Glomerular endothelial cell (primary cell): ENCODE results near the gene LMNTD2. TPM values are rescaled to one million over a fixed set of nuclear protein-coding genes. Genes with fewer than 3 reads are reported as not detected.

Source experiments
- DNase-seq: peaks from one replicate; pipeline ENCODE4 v3.0.0-alpha.2; 2011; ENCODE audit warnings: low read depth, low spot score; ENCODE audit errors: extremely low read depth
- total RNA-seq: library from RNA; depleted of rRNA; stranded (reverse); fragments of >200 nt; gene quantifications from 2 replicates; pipeline ENCODE4 v1.2.3, GENCODE V29; 2015

LMNTD2 gene
- total RNA-seq, 1 donor from 2014 or later: 3.3 TPM

DNA sequence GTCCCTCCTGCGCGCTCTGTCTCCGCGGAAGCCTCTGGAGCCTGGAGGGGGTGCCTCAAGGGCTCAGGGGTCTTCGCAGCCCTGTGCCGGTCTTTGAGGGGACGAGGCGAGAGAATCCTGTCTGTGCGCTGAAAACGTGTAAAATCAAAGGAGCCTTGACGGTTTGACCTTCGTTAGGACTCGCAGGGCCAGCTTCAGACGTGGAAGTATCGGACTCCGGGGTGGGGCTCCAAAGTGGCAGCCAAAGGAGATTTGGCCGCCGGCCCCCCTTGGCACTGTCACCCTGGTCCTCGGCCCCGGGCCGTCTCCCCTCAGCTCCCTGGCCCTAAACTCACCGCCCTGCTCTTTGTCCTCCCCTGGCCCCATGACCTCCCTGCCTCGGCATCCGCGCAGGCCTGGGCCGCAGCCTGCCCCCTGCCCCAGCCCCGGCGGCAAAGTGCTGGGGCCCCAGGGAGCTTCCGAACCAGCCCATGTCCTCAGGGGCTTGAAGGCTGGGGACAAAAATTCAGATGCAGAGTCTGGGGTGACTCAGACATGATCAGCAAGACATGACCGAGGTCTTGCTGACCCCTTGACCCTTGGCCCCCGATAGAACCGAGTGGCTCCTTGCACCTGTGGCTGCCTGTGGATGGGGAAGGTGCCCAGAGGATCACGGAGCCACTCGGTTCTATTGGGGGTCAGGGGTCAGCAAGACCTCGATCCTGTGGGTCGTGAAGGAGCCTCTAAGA lies 8.8 kb upstream of the LMNTD2 start:
- no peak for DNase-seq

DNA sequence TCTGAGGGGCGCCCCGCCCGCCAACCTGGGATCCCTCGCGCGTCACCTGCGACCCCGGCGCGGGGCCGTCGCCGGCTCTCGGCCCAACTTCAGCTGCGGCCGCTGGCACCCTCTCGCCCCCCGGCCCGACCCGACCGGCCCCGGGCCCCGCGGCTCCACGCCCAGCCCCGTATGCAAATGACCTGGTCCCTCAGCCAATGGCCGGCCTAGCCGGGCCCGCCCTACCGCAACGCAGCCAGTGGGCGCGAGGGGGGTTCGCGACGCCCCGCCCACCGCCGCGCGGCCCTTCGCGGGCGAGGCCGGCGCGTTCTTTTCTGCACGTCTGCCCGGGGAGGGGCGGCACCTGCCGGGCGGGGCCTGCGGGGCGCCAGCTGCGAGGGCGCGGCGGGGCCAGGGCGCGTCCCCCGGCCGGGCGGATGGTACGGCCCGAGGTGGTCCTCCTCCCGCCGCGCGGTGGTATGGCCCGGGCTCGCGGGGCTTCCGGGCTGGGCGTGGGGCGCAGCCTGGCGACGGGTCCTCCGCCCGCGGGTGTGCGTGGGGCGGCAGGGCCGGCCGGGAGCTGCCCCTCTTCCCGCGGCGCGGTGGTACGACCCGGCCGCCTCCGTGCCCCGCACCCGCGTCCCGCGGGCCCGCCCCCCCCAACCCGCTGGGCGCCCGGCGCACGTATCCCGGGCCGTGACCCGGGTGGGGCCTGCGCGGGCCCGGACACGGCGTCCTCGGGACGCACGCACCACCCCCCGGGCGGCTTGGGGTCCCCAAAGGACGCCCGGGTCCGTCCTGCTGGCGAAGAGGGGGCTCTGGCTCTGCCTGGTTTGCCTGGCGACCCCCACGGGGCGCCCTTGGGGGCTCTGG lies 8.0 kb upstream of the LMNTD2 start:
- DNase-seq: no peak

DNA sequence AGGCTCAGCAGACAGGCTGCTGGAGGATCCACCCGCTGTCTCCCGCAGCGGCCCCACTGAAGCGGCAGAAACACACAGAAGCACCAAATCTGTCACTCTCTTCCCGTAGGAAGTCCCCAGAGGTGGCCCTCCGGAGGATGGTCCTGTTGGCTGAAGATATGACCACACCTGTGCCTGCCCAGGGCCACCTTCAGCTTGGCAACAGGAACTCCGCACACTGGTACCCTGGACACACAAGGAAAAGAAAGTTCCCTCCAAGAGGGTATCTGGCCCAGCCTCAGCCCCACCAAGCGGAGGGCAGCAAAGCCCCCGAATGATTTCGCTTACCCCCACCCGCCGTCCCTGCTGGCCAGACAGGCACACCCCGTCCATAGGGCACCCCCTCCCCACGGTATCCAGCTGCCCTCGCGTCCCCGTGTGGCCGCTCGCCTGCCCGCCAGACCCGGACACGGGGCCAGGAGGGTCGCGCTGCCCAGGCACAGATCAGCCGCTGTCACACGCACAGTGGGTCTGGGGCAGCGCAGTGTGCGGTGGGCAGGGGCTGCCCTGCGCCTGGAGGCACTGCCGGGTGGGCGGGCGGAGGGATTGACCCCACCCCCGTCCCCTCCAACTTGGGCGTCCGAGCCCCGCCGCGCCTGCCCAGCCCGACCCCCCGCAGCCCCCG lies 7.2 kb upstream of the LMNTD2 start:
- DNase-seq: no peak

DNA sequence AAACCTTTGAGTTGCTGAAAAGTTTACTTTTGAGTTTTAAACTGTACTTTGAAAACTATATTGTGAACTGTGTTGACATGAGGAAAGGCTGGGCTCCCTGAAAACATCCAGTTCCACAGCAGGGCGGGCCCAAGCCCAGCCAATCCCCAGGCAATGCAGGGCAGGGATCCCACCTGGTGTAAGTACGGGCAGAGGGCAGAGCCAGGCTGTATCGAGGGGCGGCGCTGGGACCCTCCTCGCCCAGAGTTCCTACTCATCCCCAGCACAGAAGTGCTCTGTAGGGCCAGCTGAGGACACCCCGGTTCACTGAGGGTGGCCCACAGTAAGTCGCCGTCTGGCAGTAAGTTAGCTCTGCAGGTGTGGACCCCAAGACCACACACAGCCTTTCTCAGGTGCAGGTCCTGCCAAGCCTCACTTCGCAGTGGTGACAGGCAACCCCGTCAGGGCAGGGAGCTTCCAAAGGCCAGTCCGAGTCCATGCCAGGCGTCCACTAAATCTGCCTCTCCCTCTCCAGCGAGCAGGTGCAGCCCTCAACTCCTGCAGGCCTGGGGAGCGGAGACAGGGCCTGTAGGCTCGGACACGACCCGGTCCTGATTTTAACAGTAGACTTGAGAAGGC lies 6.6 kb upstream of the LMNTD2 start:
- DNase-seq: no peak

DNA sequence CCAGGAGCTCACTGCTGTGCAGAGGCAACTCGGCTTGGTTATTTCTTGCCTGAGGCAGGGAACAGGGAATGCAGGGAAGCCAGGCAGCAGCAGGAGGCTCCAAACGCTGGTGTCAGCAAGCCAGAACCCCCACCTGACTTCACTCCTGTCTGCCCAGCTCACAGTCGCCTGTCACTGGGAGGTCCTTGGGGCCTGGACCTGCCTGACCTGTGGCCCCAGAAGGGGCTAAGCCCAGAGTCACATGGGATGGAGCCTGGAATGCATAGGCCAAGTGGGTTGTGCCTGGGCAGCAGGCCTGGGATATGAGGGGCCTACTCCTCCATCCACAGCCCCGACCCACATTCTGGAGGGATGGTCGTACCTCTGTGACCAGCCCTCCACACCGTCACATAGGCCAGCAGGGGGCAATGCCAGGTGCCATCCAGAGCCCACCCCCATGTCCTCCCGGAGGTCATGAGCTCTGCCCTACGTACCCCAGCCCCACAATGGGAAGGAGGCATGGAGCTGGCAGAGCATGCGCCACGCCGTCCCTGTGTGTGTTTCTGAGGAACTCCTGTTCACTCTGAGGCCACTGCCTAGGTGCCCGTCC lies 5.5 kb upstream of the LMNTD2 start:
- DNase-seq: no peak

DNA sequence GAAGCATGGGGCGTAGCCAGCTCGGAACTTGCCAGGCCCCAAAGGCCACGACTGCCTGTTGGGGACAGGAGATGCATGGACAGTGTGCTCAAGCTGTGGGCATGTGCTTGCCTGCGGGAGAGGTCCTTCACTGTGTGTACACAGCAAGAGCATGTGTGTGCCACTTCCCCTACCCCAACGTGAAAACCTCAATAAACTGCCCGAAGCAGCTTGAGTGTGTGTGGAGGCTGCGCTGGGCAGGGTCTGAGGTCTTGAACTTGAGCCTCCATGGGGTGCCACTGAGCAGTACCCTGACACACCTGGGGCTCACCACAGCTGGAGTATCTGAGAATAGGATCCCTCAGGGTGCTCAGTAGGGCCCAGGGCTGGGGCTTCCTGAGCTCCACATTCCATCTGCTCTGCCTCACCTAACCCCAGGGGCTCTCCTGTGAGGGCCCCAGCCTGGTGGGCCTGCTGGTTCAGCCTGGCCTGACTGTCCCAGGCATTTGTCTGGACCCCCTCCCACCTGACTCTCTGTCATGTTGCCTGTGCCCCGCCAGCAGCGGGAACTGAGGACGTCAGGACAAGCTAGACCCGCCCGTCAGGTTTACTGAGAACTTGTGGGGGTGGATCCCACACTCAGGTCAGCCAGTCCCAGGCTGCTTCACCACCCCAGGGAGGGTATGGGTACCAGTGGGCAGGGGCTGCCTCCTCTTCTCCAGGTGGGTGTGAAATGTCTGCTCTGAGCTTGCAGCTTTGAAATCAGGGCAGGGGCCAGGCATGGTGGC lies 3.5 kb upstream of the LMNTD2 start:
- no peak for DNase-seq

DNA sequence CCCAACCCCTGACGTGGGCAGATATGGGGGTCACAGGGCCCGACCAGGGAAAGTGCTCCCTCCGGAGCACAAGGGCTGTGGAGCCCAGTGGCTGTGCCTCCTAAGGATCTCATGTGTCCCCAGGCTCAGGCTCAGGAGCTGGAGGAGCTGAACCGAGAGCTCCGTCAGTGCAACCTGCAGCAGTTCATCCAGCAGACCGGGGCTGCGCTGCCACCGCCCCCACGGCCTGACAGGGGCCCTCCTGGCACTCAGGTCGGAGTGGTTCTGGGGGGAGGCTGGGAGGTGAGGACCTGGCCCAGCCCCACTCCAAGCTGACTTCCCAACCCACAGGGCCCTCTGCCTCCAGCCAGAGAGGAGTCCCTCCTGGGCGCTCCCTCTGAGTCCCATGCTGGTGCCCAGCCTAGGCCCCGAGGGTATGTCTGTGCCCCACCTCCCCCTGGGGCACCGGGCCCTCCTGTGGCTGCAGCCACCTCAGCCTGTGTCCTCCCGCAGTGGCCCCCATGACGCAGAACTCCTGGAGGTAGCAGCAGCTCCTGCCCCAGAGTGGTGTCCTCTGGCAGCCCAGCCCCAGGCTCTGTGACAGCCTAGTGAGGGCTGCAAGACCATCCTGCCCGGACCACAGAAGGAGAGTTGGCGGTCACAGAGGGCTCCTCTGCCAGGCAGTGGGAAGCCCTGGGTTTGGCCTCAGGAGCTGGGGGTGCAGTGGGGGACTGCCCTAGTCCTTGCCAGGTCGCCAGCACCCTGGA lies 2.7 kb upstream of the LMNTD2 start:
- no peak for DNase-seq

DNA sequence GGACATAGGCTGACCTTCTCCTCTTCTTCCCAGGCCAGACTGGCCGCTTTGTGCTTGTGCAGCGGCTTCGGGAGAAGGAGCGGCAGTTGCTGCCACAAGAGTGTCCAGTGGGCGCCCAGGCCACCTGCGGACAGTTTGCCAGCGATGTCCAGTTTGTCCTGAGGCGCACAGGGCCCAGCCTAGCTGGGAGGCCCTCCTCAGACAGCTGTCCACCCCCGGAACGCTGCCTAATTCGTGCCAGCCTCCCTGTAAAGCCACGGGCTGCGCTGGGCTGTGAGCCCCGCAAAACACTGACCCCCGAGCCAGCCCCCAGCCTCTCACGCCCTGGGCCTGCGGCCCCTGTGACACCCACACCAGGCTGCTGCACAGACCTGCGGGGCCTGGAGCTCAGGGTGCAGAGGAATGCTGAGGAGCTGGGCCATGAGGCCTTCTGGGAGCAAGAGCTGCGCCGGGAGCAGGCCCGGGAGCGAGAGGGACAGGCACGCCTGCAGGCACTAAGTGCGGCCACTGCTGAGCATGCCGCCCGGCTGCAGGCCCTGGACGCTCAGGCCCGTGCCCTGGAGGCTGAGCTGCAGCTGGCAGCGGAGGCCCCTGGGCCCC lies 1.6 kb upstream of the LMNTD2 start:
- no peak for DNase-seq

DNA sequence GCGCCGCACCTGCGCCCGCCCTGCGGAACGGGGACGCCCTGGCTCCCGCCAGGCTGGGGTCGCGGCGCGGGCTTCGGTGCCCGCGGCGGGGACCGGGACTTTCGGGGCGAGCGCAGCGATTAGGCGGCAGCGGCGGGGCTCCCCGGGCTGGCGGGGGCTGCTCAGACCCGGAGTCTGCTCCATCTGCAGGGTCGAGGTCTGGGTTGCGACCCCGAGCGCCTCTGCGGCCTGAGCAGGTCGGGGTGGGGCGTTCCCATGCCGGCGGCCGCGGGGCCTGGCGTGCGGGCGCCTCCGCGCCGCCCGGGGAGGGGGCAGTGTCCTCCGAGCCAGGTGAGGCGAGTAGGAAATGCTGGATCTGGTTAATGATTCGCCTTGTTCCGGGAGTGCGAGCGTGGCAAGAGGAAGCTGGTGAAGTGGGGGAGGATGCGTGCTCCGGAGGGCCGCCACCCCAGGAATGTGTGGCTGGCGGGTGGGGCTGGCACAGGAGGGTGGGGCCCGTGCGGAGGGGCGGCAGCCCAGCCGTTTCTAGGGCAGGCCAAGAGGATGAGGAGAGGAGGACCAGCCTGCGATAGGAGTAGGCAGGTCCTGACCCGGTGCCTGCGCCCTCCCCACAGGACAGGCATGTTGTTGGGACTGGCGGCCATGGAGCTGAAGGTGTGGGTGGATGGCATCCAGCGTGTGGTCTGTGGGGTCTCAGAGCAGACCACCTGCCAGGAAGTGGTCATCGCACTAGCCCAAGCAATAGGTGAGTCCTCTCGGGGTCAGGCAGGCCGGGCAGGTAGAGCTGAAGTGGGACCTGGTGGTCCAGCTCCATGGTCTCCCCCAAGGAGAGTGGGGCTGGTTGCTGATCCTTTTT lies 838 bp upstream of the LMNTD2 start:
- DNase-seq: no peak

DNA sequence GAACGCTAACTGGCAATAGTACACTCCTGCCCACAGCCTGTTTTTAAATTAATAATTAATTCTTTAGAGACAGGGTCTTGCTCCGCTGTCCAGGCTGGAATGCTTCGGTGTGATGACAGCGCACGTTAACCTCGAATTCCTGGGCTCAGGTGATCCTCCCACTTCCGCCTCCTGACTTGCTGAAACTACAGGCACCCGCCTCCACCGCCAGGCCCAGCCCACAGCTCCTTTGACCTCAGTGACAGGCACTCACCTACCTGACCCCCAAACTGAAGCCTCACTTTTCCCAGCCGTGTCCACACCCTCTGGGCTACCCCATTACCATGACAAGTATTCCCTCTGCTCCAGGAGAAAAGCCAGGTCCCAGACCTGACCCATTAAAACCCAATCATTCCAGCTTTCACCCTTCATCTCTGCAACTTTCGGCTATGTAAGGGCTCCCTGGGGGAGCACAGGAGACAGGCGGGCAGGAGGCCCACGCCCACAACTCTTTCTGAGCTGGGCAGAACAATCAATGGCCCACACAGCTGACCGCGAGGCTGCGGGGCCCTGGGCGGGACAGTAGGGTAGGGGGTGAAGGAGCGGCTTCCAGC lies 730 bp downstream of the LMNTD2 start:
- DNase-seq: no peak

DNA sequence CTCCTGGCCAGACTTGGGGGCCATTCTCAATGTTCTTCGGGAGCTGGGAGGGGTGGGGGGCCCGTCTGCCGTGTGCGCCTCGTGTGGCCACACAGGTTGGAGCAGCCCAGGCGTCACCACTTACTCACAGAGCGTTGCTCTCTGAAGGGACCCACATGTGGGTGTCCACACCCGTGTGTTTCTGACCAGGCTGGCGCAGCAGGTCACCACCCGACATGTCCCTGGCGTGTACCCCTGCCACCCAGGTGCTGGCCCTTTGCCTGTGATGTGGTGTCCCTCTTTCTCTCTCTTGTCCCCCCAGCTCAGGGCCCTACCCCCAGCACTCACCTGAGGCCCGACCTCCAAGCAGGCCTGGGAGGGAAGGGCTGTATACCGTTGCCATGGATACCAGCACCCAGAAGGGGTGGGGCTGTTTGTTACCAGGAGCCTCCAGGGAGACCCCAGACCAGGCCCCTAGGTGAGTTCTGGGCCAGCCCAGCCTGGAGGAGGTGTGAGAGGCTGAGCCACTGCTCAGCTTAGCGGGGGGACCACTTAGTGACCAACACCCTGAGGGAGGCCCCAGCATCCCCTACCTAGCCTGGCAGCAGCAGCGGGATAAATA lies 1.4 kb downstream of the LMNTD2 start:
- DNase-seq: no peak

DNA sequence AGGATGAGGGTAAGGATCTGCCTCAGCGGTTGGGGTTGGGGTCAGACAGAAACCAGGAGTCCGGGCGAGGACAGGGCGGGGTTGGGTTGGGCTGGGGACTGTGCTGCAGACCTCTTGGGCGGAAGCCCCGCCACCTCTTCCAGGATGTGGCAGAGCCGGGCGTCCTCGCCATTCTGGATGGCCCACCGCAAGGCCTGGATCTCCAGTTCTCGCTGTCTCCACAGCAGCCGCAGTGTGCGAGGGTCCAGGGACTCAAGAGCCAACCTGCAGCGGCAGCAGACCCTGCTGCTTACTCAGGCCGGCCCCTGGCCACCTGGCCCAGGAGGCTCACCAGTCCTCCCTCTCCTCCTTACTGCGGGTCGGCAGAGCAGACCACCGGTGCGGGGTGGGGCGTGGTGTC lies 2.0 kb downstream of the LMNTD2 start:
- DNase-seq: no peak

DNA sequence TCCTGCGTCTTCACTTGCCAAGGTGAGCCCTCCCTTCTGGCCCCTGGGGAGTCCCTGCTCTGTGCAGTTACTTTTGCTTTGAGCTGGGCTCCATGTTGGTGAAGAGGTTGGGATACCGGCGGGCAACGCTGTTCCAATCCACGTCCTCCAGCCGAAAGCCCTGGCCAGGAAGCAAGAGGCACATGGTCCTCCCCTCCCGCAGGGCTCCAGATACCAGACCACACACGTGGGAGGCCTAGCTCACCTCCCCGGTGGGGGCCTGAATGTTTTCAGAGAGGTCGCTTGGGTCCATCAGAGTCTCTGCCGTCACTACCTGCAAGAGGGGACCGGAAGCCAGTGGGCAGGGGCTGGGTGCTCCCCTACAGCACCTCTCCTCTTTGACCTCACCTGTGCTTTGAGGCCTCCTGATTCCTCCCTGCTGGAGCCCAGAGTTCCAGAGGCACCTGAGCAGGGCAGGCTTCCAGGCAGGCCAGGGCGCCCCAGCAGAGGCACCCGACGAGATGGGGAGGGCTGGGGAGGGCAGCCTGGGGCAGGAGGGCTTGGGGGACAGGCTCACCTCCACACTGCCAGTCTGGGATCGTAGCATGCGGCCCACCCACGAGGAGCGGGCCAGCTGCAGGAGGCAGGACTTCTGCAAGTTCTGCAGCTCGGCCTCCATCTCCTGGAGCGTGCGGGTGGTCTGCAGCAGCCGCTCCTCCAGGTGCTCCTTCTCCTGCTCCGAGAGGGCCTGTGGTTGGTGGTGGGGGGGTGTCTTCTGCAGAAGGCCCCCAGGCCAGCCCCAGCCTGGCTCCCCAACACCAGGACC lies 3.0 kb downstream of the LMNTD2 start:
- DNase-seq: no peak

DNA sequence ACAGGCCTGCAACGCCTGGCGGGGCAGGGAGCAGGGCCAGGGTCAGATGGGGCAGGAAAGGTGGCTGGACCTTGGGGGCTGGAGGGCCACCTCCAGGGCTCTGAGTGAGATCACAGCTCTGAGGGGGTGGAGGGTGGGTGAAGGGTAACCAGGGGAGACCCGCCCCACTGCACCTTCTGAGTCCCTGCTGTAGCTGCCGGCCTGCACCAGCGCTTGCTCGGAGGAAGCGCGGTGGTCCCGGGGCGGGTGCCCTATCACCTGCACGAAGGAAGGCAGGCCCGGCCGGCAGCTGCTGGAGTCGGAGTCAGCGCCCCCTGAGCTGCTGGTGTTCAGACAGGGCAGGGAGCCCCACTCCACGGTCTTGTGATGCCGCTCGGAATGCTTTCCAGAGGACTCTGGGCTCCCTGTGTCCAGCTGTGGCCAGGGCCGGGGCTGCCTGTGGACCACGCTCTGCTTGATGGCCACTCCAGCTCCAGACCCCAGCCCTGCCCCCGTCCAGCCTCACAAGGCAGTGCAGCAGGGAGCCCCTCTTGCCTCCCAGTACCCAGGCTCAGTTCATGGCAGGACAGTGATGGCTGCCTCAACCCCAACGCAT lies 3.8 kb downstream of the LMNTD2 start:
- DNase-seq: no peak

DNA sequence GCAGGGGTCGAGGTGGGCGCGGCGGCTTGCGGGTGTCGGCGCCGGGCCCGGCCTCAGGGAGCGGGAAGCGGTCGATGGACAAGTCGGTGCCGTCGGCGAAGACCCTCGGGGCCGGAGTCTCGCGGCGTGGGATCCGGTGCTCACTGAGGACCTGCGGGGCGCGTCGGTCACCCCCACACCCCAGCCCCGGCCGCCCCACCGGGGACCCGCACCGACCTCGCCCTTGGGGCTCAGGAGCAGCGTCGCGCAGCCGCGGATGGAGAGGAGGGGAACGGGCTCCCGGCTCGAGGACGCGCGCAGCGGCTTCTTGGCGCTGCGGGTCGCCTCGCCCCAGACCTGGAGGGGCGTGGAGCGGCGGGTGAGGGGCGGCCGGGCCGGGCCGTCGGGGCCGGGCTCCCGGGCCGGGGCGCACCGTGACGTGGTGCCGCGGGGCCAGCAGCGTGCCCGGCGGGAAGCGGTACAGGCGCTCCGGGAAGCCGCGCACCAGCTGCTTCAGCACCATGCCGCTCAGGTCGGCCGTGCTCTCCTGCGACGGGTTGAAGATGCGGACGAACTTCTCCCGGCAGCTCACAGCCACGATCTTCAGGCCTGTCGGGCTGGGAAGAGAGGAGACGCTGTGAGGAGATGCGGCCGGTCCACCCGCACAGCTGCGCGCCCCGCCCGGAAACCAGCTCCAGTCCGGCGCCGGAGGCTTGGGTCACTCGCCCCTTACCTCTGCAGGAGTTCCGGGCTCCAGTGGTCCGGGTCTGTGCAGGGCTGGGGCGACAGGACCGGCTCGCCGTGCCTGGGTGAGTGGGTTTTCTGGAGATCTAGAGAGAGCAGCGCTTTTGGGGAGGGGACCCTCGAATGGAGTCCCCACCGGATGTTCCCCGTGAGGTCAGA lies 4.5 kb downstream of the LMNTD2 start:
- no peak for DNase-seq
